ENCODE data around the gene PDLIM7. TPM values are rescaled to one million over a fixed set of nuclear protein-coding genes. Genes with fewer than 3 reads are reported as not detected.
"Not testable (repeated sequence)": the region's sequence is repeated elsewhere in the genome, so short reads cannot be mapped to it uniquely, and the experiment has no call there.

The PDLIM7 gene, protein sequence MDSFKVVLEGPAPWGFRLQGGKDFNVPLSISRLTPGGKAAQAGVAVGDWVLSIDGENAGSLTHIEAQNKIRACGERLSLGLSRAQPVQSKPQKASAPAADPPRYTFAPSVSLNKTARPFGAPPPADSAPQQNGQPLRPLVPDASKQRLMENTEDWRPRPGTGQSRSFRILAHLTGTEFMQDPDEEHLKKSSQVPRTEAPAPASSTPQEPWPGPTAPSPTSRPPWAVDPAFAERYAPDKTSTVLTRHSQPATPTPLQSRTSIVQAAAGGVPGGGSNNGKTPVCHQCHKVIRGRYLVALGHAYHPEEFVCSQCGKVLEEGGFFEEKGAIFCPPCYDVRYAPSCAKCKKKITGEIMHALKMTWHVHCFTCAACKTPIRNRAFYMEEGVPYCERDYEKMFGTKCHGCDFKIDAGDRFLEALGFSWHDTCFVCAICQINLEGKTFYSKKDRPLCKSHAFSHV
- polyA plus RNA-seq (ENCODE audit: low read depth in 6 of 6) = 1 to 10 TPM; 1.5 to 6.0 (median 3.9) TPM

DNA sequence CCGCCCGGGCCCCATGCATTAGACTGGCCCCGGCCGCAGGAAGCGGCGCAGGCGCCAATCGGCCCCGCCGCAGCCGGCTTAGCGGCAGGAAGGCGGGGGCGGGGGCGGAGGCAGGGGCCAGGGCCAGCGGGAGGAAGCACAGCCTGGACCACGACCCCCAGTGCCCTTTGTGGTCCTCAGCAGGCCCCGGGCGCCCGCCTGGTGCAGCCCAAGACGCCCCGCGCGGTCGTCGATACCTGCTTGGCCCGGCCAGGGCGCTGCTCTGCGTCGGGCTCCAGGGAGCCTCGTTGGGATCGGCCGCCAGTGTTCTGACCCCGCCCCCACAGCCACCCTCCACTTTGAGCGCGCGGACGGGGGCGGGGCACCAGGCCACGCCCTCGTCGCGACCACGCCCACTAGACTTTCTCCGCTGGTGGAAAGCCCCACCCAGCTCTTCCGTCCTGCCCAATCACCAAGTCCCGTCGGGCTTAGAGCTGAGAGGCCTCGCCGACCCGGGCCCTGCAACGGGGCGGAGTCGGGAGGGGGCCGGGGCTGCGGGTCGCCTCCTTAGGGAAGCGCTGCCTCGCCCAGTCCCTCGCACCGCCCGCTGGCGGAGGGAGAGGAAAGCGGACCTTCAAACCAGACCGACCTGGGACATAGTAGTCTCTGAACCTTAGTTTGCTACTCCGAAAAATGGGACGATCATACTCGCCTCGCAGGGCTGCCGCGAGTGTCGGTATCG is at the start of gene PDLIM7:
TSS of gene PDLIM7 (minus strand) at position 313 of the 721 bp plus-strand sequence. CDS start 1,092 bp downstream, outside the sequence.
- Mint-ChIP-seq H3K27ac (peak within 1 kb of the TSS in 5 of 6 donors; percentile 25 to 95 (median 69)), H3K4me1 (peaks cover 58 to 72% (median 65%) of the 10 kb centered on the region in 3 donors), H3K9me3 (peaks cover 0 to 2% (median 0%) of the 10 kb centered on the region in 7 donors), H3K27me3 (peaks cover 4 to 8% (median 7%) of the 10 kb centered on the region in 3 donors), H3K4me3 (peak within 1 kb of the TSS; percentile 81 to 92 (median 84)), H3K36me3 (peaks cover 4 to 8% of the 10 kb centered on the region in 2 donors)
- DNase-seq (peak; percentile 90), ATAC-seq (ENCODE audit: low read depth in 2 of 2) (peak; percentile 77 to 80)

GRCh38 chr5:177546258-177546741 is 48.9 kb upstream of the PDLIM7 start:
- no peak overlapping the region for H3K27ac Mint-ChIP-seq
- peaks cover 23 to 37% (median 35%) of the 10 kb centered on the region in 3 donors for H3K4me1 Mint-ChIP-seq
- DNase-seq = no peak
- no peaks in the 10 kb centered on the region for H3K36me3 Mint-ChIP-seq
- H3K4me3 Mint-ChIP-seq = no peak overlapping the region
- ATAC-seq (ENCODE audit: low read depth in 2 of 2) = no peak
- H3K27me3 Mint-ChIP-seq = no peaks in the 10 kb centered on the region
- H3K9me3 Mint-ChIP-seq = no peaks in the 10 kb centered on the region

DNA sequence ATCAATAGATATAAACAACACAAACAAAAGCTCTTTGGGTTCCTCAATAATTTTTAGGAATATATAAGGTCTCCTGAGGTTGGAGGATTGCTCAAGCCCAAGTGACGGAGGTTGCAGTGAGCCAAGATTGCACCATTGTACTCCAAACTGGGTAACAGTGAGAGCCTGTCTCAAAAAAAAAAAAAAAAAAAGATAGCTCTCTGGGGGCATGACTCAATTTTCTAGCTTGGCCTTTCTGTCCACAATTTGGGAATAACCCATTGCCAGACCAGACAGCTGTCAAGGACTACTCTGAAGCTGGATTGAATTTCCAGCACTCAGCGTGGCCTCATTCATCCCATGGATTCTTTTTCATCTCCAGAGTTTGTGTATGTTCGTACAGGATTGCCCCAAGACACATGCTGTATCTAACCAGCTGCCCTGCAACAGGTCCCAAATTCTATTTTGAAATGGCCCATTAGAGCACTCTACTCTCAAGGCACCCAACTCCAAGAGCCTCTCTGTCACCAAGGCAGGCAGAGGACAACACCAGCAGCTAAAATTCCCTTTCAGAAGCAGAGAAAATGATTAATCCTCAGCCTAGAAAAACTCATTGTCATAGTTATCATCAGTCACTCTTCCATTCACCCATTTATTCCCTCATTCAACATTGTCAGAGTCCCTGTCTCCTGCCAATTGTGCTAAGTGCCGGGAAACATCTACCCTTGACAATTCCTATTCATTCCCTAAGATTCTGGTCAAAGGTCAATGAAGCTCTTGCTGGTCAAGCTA is 48.3 kb upstream of the PDLIM7 start:
- Mint-ChIP-seq H3K9me3 (no peaks in the 10 kb centered on the region), H3K27me3 (no peaks in the 10 kb centered on the region), H3K4me1 (peaks cover 27 to 35% (median 34%) of the 10 kb centered on the region in 3 donors), H3K36me3 (no peaks in the 10 kb centered on the region), H3K4me3 (no peak overlapping the region), H3K27ac (peak overlapping the region in 1 of 6 donors; percentile 37)
- no peak for DNase-seq
- no peak for ATAC-seq (ENCODE audit: low read depth in 2 of 2)

- ATAC-seq (ENCODE audit: low read depth in 2 of 2) = no peak
- Mint-ChIP-seq H3K4me3 (no peak overlapping the region), H3K9me3 (no peaks in the 10 kb centered on the region), H3K4me1 (peaks cover 13 to 18% (median 17%) of the 10 kb centered on the region in 3 donors), H3K27ac (peak overlapping the region in 3 of 6 donors; percentile 21 to 60 (median 39)), H3K27me3 (no peaks in the 10 kb centered on the region), H3K36me3 (peaks cover 5 to 6% of the 10 kb centered on the region in 2 donors)
- no peak for DNase-seq
Measured at GRCh38 chr5:177542816-177543465, 45.5 kb upstream of the PDLIM7 start.

- Mint-ChIP-seq H3K27ac (no peak overlapping the region), H3K9me3 (no peaks in the 10 kb centered on the region), H3K27me3 (no peaks in the 10 kb centered on the region), H3K4me1 (peaks cover 8 to 11% (median 9%) of the 10 kb centered on the region in 3 donors), H3K36me3 (peaks cover 9 to 11% of the 10 kb centered on the region in 2 donors), H3K4me3 (no peak overlapping the region)
- ATAC-seq (ENCODE audit: low read depth in 2 of 2) (no peak), DNase-seq (no peak)
Measured at GRCh38 chr5:177540438-177540837, 43.0 kb upstream of the PDLIM7 start.

DNA sequence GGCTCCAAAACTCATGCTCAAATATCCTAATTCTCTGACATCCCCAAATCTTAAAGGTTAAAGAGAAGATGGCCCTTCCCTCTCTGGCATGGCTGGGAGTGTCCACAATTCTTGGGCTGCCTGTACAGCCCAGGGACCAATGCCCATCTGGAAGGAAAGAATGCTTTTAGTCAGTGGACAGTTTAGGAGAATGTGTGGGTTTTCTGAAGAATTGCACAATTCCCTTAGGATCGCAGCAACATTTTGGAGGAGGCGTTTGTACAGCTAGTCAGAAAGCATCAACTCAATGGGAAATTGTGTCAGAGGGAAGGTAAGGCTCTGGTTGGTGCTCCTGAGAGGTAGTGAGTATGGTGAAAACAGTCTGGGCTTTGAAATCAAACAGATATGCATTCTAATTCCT is 42.0 kb upstream of the PDLIM7 start:
- DNase-seq (no peak), ATAC-seq (ENCODE audit: low read depth in 2 of 2) (no peak)
- peaks cover 8 to 11% (median 9%) of the 10 kb centered on the region in 3 donors for H3K4me1 Mint-ChIP-seq
- H3K27me3 Mint-ChIP-seq = no peaks in the 10 kb centered on the region
- peaks cover 9 to 11% of the 10 kb centered on the region in 2 donors for H3K36me3 Mint-ChIP-seq
- H3K4me3 Mint-ChIP-seq = no peak overlapping the region
- peak overlapping the region in 2 of 6 donors; percentile 57 to 80 for H3K27ac Mint-ChIP-seq
- no peaks in the 10 kb centered on the region for H3K9me3 Mint-ChIP-seq

- peaks cover 9 to 11% of the 10 kb centered on the region in 2 donors for H3K36me3 Mint-ChIP-seq
Measured at GRCh38 chr5:177538876-177539275, 41.5 kb upstream of the PDLIM7 start.

DNA sequence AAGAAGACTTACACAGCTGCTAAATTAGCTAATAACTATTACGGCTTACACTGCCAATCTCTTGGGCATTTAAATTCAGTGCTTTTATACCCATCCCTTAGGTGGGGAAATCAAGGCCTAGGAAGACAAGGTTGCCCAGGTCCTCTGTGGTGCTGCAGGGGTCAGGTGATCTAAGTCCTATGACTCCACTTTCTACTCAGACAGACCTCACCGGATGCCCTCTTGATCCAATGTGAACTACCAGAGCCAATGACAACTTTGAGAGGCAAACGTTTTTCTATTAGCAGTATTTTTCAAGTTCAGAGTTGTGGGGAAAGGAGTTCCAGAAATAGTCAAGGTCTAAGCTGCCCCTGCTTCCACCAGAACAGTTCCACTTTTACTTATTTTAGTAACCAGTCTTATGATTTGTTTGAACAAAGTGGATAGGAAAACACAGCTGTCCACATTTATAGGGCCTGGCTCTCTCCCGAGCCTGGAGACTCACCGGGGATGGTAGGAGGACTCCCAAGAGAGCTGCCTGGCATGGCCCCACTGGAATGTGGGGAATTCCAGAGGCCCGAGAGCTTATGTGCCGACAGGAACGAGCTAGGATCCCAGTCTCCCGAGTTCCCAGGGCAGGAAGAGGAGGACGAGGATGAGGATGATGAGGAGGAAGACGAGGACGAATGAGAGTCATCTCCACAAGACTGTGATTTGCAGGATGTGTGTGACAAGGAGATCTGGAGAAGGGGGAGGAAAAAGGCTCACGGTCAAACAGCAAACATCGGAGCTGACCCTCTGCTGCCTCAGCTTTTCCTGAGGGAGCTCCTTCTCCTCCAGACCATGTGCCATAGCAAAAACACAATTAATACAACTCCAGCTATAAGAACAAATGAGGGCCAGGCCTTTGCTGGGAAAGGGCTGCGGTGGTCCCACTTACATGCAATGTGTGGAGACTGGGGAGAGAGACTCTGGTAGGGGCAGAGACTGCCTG is 40.3 kb upstream of the PDLIM7 start:
- H3K9me3 Mint-ChIP-seq = no peaks in the 10 kb centered on the region
- H3K27ac Mint-ChIP-seq = peak overlapping the region in 1 of 6 donors; percentile 5
- DNase-seq = no peak

More at GRCh38 chr5:177538876-177539275, 41.5 kb upstream of the PDLIM7 start:
- ATAC-seq (ENCODE audit: low read depth in 2 of 2) = no peak
- DNase-seq = no peak
- H3K4me1 Mint-ChIP-seq = peaks cover 5 to 11% (median 8%) of the 10 kb centered on the region in 3 donors
- H3K4me3 Mint-ChIP-seq = no peak overlapping the region
- no peak overlapping the region for H3K27ac Mint-ChIP-seq
- H3K27me3 Mint-ChIP-seq = no peaks in the 10 kb centered on the region
- H3K9me3 Mint-ChIP-seq = no peaks in the 10 kb centered on the region

GRCh38 chr5:177536386-177536785 is 39.0 kb upstream of the PDLIM7 start:
- no peak overlapping the region for H3K4me3 Mint-ChIP-seq
- H3K4me1 Mint-ChIP-seq = peaks cover 3 to 24% (median 4%) of the 10 kb centered on the region in 3 donors
- H3K27me3 Mint-ChIP-seq = no peaks in the 10 kb centered on the region
- H3K27ac Mint-ChIP-seq = no peak overlapping the region
- DNase-seq = no peak
- no peaks in the 10 kb centered on the region for H3K9me3 Mint-ChIP-seq
- peaks cover 13 to 18% of the 10 kb centered on the region in 2 donors for H3K36me3 Mint-ChIP-seq
- ATAC-seq (ENCODE audit: low read depth in 2 of 2) = no peak

More for the DNA sequence above, 40.3 kb upstream of the PDLIM7 start:
- H3K27me3 Mint-ChIP-seq = no peaks in the 10 kb centered on the region
- no peak for ATAC-seq (ENCODE audit: low read depth in 2 of 2)
- peaks cover 9 to 11% of the 10 kb centered on the region in 2 donors for H3K36me3 Mint-ChIP-seq
- no peak overlapping the region for H3K4me3 Mint-ChIP-seq
- peaks cover 3 to 18% (median 8%) of the 10 kb centered on the region in 3 donors for H3K4me1 Mint-ChIP-seq

DNA sequence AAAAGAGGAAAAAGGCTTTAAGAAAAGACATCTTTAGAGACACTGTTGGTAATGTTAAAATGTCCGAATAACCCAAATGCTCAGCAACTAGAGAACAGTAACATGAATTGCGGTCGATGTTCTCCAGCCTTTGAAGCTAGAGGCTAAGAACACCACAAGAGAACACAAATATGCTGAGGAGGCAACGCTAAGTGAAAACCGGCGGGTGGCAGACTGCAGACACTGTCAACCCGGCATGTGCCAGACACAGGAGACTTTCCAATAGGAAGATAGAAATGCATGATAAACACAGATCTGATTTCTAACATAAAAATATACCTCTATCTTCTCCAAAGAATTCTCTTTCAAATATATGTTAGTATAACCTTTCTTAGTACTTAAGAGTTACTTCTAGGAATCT is 37.7 kb upstream of the PDLIM7 start:
- H3K4me1 Mint-ChIP-seq = peaks cover 3 to 26% (median 4%) of the 10 kb centered on the region in 3 donors
- peaks cover 13 to 26% of the 10 kb centered on the region in 2 donors for H3K36me3 Mint-ChIP-seq
- no peak overlapping the region for H3K4me3 Mint-ChIP-seq
- H3K9me3 Mint-ChIP-seq = no peaks in the 10 kb centered on the region
- ATAC-seq (ENCODE audit: low read depth in 2 of 2) (no peak), DNase-seq (no peak)
- H3K27me3 Mint-ChIP-seq = no peaks in the 10 kb centered on the region
- no peak overlapping the region for H3K27ac Mint-ChIP-seq

DNA sequence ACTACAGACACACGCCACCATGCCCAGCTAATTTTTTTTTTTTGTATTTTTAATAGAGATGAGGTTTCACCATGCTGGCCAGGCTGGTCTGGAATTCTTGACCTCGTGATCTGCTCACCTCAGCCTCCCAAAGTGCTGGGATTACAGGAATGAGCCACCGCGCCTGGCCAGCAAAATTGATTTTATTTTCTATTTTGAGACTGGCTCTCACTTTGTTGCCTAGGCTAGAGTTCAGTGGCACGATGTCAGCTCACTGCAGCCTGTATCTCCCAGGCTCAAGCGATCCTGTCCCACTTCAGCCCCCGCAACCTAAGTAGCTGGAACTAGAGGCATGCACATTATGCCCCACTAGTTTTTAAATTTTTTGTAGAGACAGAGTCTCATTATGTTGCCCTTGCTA is 37.0 kb upstream of the PDLIM7 start:
- DNase-seq; ATAC-seq (ENCODE audit: low read depth in 2 of 2); H3K4me3 Mint-ChIP-seq; H3K27ac Mint-ChIP-seq; H3K9me3 Mint-ChIP-seq; H3K27me3 Mint-ChIP-seq: not testable (repeated sequence)
- peaks cover 3 to 27% (median 6%) of the 10 kb centered on the region in 3 donors for H3K4me1 Mint-ChIP-seq
- peaks cover 13 to 28% of the 10 kb centered on the region in 2 donors for H3K36me3 Mint-ChIP-seq
